ENCODE data around the gene CLEC4D.
"Not testable (repeated sequence)": the region's sequence is repeated elsewhere in the genome, so short reads cannot be mapped to it uniquely, and the experiment has no call there.

CLEC4D gene

DNA sequence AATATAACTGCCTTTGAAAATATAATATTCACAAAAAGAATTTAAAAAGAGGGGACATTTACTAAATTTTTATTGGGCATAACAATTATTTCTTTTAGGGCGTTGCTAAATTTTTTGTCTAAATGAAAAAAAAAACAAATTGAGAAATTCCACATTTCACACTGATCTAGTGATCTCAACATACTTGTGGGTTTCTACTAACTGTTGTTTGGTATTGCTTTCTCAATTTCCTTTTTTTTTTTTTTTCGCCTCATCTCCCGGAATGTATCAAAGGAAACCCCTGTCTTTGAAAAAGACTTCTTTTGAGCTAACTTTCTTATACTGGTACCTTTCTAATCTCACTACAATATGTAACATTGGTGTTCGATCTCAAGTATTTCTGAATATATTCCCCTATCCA lies at the start of gene CLEC4D:
TSS of gene CLEC4D (plus strand) at position 248 of the 400 bp plus-strand sequence. CDS start 230 bp downstream, outside the sequence.
- DNase-seq = no peak

DNA sequence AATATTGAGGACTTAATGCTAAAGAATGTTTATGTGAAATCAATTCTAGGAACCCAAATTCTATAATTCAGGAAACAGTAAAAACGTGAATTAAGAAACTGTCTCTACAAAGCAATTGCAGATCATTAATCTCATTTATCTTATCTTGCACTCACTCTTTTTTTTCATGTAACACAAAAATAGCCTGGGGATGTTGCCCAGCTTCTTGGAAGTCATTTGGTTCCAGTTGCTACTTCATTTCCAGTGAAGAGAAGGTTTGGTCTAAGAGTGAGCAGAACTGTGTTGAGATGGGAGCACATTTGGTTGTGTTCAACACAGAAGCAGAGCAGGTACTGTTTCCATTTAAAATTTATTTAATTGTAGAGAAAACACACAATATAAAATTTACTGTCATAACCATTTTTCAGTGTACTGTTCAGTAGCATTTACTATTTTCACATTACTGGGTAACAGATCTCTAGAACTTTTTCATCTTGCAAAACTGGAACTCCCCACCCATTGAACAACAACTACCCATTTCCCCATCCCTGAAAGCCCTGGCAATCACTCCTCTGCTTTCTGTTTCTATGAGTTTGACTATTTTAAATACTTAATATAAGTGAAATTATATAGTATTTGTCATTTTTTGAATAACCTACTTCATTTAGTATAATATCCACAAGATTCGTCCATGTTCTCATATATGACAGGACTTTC lies 47.9 kb upstream of the CLEC4D start:
- DNase-seq = no peak

DNA sequence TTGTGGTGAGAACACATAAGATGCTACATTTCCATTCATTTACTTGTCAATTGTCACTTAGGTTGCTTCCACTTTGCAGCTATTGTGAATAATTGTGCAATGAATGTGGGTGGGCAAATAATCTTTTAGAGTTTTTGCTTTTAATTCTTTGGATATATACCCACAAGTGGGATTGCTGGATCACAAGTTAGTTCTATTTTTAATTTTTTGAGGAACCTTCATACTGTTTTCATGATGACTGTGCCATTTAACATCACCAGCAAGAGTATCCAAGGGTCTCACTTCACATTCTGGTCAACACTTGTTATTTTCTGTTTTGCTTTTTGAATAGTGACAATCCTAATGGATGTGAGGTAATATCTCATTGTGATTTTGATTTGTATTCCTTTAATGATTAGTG lies 47.1 kb upstream of the CLEC4D start:
- no peak for DNase-seq

DNA sequence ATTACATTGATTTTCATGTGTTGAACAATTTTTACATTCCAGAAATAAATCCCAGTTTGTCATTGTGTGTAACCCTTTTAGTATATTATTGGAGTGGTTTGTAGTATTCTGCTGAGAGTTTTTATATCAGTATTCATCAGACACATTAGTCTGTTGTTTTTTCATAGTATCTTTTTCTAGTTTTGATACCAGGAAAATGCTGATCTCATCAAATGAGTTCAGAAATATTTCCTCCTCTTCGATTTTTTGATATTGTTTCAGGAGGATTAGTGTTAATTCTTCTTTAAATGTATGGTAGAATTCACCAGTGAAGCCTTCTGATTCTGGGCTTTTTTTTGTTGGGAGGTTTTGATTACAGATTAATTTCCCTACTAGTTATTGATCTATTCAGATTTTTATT lies 42.2 kb upstream of the CLEC4D start:
- no peak for DNase-seq

GRCh38 chr12:8475508-8476203 lies 37.6 kb upstream of the CLEC4D start:
- DNase-seq = no peak

- DNase-seq = no peak
Measured at GRCh38 chr12:8482571-8483061, 30.7 kb upstream of the CLEC4D start.

DNA sequence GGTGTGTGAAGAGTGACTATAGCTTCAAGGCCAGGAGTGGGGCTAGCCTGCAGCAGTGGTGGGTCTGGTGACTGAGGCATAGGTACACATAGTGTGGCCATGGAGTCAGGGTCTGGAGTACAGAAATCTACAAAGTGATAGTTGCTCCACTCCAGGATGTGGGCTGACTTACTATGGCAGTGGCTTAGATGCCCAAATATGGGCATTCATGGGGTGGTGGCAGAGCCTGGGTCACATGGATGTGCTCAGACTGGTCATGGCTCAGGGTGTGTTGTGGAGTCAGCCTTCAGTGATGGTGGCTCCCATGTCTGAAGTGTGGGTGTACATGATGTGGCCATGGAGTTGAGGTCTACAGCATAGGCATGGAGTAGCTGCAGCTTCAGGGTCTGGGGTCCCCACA lies 30.2 kb upstream of the CLEC4D start:
- no peak for DNase-seq

DNA sequence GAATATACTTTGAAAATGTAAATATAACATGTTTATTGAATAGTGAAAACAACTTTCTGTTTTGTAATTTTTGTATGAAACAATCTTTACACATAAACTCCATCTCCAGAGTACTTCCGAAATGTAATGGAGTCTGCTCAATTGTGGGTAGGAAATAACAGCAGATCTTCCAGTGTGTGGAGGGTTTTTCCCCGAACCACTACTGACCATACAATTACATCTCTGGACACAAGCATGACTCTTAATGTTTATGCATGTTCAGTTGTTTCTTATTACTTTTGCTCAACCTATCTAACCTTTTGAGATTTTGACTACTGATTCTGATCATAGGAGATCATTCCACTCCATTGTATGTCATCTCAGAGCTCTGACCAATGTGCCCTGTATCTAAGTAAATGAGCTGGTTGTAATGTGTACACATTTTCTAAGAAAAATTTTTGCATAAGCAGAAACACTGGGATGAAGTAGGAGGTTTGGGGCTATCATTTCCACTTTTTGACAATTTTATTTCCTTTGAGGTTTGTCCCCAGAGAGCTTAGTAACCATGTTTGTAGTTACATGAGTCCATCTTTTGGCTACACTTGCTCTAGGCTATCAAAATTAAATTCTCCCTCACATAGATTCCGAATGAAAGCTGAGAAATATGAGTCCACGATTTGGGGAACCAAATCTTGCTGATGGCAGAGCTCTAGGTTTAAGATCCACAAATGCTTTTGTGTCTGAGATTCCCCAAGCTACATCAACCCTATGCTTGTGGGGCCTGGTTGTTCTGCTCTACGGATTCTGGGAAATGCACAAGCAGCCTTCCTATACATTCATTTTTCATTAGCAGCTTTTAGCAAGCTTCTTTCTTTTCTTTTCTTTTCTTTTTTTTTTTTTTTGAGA lies 21.4 kb upstream of the CLEC4D start:
- DNase-seq = no peak

DNA sequence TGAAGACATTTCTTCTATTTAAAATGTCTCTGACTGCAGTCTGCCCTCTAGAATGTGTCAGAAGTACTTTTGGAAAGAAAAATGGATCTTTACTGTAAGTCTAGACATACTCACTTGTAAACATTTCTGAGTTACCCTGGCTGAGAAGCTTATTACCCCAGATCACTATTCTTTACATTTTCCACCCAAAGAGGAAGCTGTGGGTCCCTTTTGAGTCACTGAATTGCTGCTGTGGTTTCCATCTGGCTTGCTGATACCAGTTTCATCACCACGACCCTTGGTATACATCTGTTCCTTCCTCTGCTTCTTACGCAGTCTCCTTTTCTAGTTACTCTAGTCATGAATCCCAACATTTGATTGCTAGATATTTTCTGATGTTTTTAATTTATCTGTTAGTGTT lies 20.2 kb upstream of the CLEC4D start:
- DNase-seq = no peak

DNA sequence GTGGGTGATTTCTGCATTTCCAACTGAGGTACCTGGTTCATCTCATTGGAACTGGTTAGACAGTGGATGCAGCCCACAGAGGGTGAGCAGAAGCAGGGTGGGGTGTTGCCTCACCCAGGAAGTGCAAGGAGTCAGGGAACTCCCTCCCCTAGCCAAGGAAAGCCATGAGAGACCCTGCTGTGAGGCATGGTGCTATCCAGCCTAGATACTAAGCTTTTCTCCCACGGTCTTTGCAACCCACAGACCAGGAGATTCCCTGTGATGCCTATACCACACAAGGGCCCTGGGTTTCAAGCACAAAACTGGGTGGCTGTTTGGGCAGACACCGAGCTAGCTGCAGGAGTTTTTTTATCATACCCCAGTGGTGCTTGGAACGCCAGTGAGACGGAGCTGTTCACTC lies 17.6 kb upstream of the CLEC4D start:
- not testable (repeated sequence) for DNase-seq

DNA sequence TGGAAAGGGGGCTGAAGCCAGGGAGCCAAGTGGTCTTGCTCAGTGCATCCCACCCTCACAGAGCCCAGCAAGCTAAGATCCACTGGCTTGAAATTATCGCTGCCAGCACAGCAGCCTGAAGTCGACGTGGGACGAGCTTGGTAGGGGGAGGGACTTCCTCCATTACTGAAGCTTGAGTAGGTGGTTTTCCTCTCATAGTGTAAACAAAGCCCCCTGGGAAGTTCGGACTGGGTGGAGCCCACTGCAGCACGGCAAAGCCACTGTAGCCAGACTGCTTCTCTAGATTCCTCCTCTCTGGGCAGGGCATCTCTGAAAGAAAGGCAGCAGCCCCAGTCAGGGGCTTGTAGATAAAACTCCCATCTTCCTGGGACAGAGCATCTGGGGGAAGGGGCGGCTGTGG lies 17.2 kb upstream of the CLEC4D start:
- not testable (repeated sequence) for DNase-seq

DNA sequence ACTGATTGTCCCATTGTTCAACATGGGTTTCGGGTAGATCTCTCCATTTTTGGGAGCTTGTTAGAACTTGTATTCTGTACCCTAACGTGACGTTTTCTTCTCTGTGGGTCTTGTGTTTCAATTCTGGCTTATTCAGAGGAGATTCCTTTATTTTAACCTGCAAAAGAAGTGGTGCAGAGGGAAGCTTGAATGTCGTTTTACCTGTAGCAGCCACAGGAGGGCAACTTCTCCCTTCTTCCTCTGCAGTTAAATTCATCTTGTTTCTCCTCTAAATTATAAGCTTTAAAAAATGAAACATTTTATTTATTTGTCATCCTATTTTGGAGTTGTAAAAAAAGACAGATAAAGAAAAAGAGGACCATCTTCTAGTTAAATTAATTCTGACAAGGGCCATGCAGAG lies 13.7 kb upstream of the CLEC4D start:
- DNase-seq = no peak

DNA sequence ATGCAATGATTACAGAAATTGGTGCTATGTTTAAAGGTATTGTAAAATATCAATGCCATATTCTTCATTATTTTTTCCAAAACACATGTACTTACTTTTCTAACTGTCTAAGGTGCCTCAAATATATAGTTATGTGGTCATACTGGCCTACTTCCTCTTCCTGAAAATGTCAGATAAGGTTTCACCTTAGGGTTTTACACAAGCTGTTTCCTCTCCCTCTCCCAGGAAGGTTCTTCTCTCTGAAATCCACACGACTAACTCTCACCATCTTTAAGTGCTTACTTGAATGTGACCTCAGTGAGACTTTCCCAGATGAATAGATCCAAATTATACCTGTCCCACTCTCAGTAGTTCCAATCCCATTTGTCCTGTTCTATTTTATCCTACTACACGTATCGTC lies 11.6 kb upstream of the CLEC4D start:
- no peak for DNase-seq

- no peak for DNase-seq
Measured at GRCh38 chr12:8504351-8504750, 9.0 kb upstream of the CLEC4D start.

GRCh38 chr12:8507596-8507995 lies 5.7 kb upstream of the CLEC4D start:
- DNase-seq = no peak

GRCh38 chr12:8508223-8508622 lies 5.1 kb upstream of the CLEC4D start:
- no peak for DNase-seq

- DNase-seq = no peak
Measured at GRCh38 chr12:8508910-8509841, 4.1 kb upstream of the CLEC4D start.

DNA sequence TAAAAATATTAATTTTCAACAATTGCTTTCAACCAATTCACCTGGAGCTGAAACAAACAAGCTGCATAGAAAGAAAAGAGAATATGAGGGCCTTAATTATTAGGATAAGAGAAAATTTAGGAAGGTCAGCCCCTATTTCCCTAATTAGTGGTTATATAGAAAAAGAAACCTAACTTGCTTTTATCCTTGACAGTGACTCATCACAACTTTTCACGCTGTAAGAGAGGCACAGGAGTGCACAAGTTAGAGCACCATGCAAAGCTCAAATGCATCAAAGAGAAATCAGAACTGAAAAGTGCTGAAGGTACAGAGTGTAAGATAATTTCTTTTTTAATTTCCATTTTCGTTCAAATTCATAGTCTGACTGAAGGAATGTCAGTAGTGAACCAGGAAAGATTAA lies 4.7 kb downstream of the CLEC4D start:
- DNase-seq = no peak

DNA sequence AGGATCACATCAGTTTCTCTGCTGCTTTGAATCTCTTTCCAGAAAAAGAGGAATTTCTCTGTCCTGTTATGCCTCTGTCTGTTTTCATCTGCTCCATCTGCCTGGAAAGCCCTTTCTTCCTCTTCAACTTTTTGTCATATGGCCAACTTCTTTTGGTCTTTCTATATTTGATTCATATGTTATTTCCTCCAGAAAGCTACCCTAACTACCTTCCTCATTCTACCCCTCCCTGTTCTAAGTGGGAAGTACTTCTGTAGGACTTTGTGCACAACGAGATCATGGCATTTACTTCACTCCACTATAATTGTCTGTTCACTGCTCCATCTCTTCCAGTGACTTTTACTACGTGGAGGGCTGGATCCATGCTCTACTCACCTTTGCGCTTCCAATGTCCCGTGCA lies 5.9 kb downstream of the CLEC4D start:
- no peak for DNase-seq

DNA sequence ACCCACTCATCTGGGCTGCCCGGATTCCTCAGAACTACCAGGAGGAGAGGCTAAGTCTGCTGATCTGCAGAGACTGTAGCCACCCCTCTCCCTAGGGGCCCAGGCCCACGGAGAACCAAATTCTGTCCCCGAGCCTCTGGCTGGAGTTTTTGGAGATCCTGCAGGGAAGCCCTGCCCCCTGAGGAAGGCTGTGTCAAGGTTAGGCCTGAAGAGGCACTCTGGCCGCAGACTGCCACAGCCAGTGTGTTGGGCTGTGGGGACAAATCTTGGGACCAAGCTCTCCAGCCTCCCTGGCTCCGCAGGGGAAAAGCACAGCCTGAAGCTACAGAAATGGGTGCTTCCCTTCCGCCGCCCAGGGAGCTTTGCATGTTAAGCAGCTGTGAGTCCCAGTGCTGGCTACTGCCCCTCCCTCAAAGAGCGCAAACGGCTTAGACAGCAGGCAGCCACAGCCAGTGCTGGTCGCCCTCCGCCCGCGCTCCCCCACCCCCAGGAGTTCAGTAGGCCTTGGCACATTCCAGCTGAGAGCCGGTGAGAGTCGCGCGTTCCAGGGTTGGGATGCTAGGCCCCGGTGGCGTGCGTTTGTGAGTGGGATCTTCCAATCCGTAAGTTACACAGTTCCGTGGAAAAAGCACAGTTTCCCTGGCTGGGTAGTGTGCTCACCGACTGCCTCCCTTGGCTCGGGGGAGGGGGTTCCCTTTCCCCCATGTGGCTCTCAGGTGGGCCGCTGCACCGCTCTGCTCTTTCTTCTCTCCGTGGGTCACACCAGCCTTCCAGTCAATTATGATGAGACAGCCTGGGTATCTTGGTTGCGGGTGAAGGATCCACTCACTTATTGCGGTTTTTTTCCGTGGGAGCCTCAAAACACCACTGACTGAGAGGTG lies 14.2 kb downstream of the CLEC4D start:
- DNase-seq = no peak

DNA sequence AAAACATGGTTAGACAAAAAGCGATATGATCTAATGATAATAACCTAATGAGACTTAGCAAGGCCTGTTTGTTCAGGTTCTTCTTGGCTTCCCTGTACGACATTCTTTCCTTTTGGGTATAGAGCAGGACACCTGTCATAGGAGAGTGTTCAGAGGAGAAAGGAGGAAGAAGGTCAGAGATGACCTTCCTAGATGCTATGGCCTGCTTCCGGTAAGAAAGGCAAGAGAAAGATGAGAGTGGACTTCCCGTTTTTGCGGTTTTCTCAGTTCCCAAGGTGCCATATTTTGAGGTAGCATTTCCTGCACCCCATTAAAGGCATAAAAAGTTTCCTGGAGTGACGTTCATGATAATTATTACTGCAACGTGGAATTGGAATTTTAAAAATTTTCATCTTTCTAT lies 18.7 kb downstream of the CLEC4D start:
- DNase-seq = no peak

All from NCI-H2171 treated with DMSO at 0.1 percent for 48 hours (cell line).